GM19043 (cell line): ENCODE results near the gene ZNRF3.
"Not testable (repeated sequence)": the region's sequence is repeated elsewhere in the genome, so short reads cannot be mapped to it uniquely, and the experiment has no call there.

Source experiments
- ATAC-seq: cut with Tn5 transposase; IDR thresholded peaks from one replicate; pipeline ENCODE4 v1.9.1; 2021; ENCODE audit warnings: low read depth; ENCODE audit not compliant: unreplicated experiment

The ZNRF3 gene

GRCh38 chr22:29079218-29079901 lies 196.0 kb downstream of the ZNRF3 start:
- no peak for ATAC-seq

DNA sequence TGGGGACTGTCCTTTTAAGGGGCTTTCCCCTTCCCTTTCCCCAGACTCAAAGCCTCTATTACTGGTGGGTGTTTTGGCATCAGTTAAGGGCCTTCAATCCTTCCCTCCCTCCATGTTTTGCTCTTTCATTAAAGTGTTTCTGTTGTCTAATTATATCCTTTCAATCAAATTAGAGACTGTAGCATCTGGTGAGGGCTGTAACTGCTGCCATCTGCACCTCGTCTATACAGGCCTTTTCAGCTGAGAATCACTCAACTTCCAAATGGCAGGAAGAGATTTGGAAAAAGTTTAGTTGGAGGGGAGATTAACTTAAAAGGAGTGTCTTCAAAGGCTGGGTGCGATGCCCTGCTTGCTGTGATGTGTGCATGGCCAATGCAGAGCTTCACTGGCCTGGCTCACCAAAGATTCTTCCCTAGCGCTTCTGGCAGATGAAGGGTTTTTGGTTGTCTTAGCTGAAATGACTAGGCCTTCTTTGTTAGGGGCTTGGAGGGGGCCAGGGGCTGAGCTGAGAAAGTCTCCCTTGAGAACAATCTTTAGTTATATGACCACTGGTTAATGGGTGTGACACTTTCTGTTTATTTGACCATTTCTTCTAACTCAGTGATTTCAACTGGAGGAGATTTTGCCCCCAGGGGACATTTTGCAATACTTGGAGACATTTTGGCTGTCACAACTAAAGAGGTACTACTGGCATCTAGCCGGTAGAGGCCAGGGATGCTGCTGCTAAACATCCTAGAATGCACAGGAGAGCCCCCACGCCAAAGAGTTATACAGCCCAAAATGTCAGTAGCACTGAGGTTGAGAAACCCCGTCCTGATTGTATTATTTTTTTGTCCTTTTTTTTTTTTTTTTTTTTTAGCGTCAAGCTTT lies 197.0 kb downstream of the ZNRF3 start:
- ATAC-seq: no peak

GRCh38 chr22:29081517-29082236 lies 198.3 kb downstream of the ZNRF3 start:
- no peak for ATAC-seq

- no peak for ATAC-seq
Observed at GRCh38 chr22:29082826-29083545, 199.6 kb downstream of the ZNRF3 start.

- ATAC-seq: not testable (repeated sequence)
Observed at GRCh38 chr22:29083576-29083932, 200.2 kb downstream of the ZNRF3 start.

DNA sequence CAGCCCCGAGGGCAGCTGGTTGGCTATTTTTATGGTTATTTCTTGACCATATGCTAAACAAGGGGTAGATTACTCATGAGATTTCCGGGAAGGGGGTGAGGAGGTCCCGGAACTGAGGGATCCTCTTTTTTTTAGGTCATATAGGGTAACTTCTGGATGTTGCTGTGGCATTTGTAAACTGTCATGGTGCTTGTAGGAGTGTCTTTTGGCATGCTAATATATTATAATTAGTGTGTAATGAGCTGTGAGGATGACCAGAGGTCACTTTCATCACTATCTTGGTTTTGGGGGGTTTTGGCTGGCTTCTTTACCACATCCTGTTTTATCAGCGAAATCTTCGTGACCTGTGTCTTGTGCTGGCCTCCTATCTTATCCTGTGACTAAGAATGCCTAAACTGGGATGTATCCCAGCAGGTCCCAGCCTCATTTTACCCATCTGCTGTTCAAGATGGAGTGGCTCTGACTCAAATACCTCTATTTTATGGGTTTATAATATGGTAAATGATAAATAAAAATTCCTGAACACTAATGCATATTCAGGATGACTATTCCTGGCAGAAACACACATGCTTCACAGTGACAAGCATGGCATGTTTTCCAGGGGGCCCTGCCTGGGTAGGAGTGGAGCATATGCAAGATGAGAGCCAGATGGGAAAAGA lies 200.7 kb downstream of the ZNRF3 start:
- no peak for ATAC-seq

DNA sequence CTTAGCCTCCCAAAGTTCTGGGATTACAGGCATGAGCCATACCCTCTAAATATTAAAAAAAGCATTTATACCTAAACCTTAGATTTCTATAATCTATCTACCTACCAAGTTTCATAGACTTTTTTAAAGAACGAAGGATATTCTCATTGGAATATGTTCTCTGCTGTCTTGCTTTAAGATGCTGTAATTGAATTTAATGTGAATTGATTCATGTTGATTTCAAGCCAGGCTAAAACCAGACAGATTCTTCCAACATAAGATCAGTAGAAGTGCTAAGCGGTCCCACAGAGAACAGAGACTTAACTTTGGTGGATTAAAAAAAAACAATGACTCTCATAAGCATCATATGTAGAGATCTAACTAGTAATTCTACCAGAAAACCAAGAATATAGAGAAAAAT lies 203.6 kb downstream of the ZNRF3 start:
- no peak for ATAC-seq

DNA sequence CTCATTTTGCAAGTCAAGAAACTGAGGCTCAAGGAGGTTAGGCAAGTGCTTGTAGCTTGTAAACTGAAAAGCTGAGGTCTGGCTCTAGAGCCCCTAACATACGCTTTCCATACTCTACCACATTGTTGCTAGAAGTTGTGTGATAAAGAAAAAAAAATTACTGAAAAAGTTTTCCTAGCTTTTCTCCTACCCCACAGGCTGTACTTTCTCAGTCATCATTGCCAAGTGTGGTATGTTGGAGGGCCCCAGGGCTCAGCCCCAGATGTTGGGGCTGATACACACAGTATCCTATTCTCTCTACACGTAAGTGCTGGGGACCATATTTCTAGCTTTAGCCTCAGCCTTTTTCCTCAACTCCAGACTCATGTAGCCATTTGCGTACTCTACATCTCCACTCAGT lies 205.4 kb downstream of the ZNRF3 start:
- ATAC-seq: no peak

DNA sequence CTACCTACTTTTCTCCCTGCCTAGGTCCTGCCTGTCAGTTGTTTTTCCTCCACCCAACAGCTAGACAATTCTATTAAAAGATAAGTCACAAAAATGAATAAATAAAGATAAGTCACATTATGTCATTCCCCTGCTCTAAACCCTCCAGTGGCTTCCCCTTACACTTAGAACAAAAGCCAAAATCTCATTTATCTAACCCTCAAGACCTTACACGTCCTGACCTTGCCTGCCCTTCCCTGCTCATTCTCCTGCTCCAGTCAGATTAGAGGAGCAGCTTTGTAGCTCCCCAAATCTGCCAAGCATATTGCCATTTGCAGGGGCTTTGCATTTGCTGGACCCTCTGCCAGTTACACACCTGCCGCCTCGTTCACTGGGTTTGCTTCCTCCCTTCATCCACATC lies 206.1 kb downstream of the ZNRF3 start:
- no peak for ATAC-seq

- ATAC-seq: no peak
Observed at GRCh38 chr22:29090039-29090438, 206.7 kb downstream of the ZNRF3 start.

- ATAC-seq: no peak
Observed at GRCh38 chr22:29092243-29092642, 208.9 kb downstream of the ZNRF3 start.

DNA sequence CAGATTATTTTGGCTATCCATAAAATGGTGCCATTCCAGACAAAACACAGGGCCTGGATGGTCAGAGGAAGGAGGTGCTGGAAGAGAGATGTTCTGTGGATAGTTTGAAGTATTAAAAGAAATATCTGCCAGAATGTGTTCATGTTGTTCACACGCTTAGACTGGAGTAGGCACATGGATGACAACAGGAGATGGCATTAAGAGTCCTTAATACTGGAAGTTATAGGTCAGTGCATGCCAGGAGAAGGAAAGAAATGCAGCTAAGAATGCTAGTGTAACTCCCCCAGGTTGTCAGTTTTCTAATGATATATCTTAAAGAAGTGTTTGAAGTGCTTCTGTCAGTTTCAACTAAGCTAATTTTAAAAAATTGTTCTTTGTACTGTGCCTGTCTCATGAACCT lies 209.7 kb downstream of the ZNRF3 start:
- no peak for ATAC-seq

DNA sequence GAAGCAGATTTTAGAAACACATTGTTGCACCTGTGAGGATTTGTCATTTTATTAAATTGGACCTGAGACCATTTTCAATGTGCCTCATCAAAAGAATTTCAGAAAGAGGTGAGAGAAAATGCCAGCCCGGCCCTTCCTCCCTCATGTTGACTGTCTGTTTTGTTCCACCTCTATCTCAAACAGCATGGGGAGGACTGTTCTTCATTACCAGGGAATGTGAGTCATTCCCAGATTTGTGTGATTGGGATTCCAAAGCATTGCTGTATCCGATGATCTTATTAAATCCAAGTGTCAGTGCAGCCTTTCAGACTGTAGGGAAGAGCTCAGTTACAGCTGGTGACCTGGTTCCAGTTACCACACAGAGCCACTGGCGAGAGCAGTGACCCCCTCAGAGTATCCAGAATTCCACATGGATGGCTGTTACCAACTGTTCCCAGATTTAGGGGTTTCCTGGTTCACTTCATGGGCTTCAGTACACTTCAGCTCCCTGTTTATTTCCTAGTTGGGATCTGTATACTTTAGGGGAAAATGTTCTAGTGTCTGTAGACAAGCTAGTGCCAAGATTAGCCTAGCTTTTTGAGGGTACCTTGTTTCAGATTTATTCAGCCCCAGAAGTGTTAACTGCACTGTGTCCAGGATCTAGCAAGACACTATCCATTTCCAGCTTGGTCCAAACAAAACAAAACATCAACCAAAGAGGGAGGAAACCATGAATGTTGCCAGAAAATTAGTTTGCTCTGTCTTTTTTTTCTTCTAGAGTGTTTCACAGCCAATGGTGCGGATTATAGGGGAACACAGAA lies 210.3 kb downstream of the ZNRF3 start:
- ATAC-seq: no peak

- no peak for ATAC-seq
Observed at GRCh38 chr22:29095459-29095858, 212.1 kb downstream of the ZNRF3 start.

DNA sequence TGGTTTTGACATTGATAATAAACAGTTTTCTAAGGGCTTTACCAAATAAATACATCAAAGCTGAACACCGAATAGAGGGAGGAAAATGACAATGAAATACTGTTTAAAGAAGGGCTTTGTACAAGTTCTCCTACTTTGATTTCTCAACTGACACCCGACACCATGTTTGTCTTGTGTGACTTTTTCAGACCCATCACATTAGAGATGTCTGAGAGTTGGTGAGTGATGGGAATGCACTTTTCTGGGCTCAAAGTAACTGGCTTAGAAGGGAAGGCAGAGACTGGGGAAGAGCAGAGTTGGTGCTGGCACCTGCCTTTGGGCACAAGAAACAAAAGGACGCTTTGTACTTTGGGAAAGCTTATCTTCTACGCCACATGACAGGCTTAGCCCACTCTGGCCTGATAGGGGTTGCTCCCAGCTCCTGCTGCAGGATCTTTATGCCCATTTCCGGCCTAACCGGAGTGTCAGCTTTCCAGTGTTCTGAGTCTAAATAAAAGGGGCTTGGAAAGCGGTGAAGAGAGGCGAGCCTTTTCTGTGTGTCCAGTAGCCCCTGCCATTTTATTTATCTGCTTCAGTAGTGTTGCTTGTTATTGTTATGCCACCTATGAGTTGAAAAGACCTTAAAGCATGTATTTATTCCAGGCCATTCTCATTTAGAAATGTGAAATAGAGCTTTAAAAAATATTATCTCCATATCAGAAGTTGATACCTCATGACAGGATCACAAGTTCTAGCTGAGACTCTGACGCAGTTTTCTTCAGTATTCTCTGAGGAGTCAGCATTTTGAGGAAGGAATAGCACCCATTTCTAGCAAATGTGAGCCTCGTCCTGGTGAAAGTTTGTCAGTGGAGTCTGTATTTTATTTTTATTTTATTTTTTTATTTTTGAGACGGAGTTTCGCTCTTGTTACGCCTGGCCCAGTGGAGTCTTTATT lies 213.6 kb downstream of the ZNRF3 start:
- ATAC-seq: no peak

GRCh38 chr22:29098296-29098695 lies 214.9 kb downstream of the ZNRF3 start:
- no peak for ATAC-seq

- ATAC-seq: no peak
Observed at GRCh38 chr22:29102300-29102699, 218.9 kb downstream of the ZNRF3 start.

- no peak for ATAC-seq
Observed at GRCh38 chr22:29103121-29103520, 219.7 kb downstream of the ZNRF3 start.
